WTC11 (cell line): Measurements from ENCODE around the gene ZNF608.

Experiments
- AFF4 ChIP-seq: sonication (generic); formaldehyde crosslinking; IDR thresholded peaks from 2 replicates; pipeline ENCODE4 v1.8.1; 2023; ENCODE audit warnings: mild to moderate bottlenecking, missing genetic modification reagents, borderline replicate concordance
- ATF2 ChIP-seq: sonication (generic); formaldehyde crosslinking; IDR thresholded peaks from 2 replicates; pipeline ENCODE4 v1.8.1; 2022; ENCODE audit warnings: low read depth, missing genetic modification reagents, borderline replicate concordance
- CREB1 ChIP-seq: sonication (generic); formaldehyde crosslinking; IDR thresholded peaks from 2 replicates; pipeline ENCODE4 v1.8.0; 2023; ENCODE audit warnings: mild to moderate bottlenecking, missing genetic modification reagents
- CTCF ChIP-seq: fragments of 200-600 bp; IDR thresholded peaks from 2 replicates; pipeline ENCODE4 v1.8.0; 2022; ENCODE audit warnings: antibody characterized with exemption
- MAX ChIP-seq: sonication (generic); formaldehyde crosslinking; IDR thresholded peaks from 2 replicates; pipeline ENCODE4 v1.8.0; 2022; ENCODE audit warnings: mild to moderate bottlenecking, missing genetic modification reagents
- NR3C1 ChIP-seq: sonication (generic); formaldehyde crosslinking; conservative IDR thresholded peaks from 2 replicates; pipeline ENCODE4 v1.8.1; 2023; ENCODE audit warnings: low read depth, mild to moderate bottlenecking, missing genetic modification reagents
- ZNF423 ChIP-seq: fragments of 250-450 bp; sonication (Bioruptor Pico); IDR thresholded peaks from 2 replicates; pipeline ENCODE4 v2.1.2; 2022; ENCODE audit warnings: mild to moderate bottlenecking, moderate library complexity

DNA sequence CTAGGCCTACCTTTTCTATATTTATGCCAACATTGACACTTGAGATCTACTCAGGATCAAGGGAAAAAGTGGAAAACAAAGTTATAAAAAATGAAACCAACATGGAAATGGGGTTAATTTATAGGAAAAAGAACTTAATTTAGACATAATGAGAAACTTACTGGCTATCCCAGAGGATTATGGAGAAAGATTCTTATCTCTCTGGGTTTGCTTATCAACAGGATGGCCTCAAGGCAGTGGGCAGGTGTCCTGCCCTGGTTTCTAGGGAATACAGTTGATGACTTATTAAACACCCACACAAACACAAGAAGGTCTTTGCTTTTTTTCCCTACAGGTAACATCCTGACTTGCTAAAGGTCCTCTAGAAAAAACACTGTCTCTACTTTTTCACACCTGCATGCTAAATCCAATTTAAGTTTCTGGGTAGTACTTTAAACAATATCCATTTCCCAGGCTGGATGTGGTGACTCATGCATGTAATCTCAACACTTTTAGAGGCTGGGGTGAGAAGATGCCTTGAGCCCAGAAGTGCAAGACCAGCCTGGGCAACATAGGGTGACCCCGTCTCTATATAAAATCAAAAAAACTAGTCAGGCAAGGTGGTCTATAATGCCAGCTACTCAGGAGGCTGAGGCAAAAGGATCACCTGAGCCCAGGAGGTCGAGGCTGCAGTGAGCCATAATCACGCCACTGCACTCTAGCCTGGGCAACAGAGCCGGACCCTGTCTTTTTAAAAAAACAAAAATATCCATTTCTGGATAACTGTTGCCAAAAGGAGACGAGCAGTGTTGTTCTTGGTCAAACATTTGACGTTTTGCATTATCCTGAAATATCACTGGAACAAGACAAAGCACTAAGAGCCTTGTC, 6.6 kb upstream of the ZNF608 start:
- no peak for TF ChIP-seq ATF2
- no peak for TF ChIP-seq AFF4 (CRISPR knock-in tag)
- no peak for TF ChIP-seq NR3C1 (CRISPR knock-in tag)
- no peak for TF ChIP-seq CREB1 (CRISPR knock-in tag)
- TF ChIP-seq CTCF: no peak
- TF ChIP-seq ZNF423 (CRISPR knock-in tag): no peak
- TF ChIP-seq MAX (CRISPR knock-in tag): no peak
